ENCODE measurements around the gene QSOX2. TPM values are rescaled to one million over a fixed set of nuclear protein-coding genes. Genes with fewer than 3 reads are reported as not detected.

The QSOX2 gene
- total and polyA plus RNA-seq, 4 donors = 4.9 to 12.2 (median 10.3) TPM

GRCh38 chr9:136182420-136182787 is 63.2 kb downstream of the QSOX2 start:
- Histone ChIP-seq H3K4me1 (ENCODE audit: control insufficient read depth in 5 of 5, insufficient read depth in 5 of 5, low read length in 5 of 5) (no peaks in the 10 kb centered on the region), H3K27ac (ENCODE audit: low read depth in 1 of 2, low read length in 1 of 2) (no peak overlapping the region), H3K9ac (ENCODE audit: insufficient read depth in 1 of 2, low read length in 2 of 2) (no peak overlapping the region), H3K27me3 (ENCODE audit: control insufficient read depth in 3 of 3, insufficient read depth in 3 of 3, low read length in 2 of 3) (peaks cover 0 to 12% (median 7%) of the 10 kb centered on the region in 3 donors), H3K4me3 (no peak overlapping the region), H3K36me3 (ENCODE audit: control insufficient read depth in 4 of 4, insufficient read depth in 4 of 4, low read length in 4 of 4) (no peaks in the 10 kb centered on the region), H3K9me3 (ENCODE audit: control insufficient read depth in 4 of 4, insufficient read depth in 3 of 4, low read length in 3 of 4) (peaks cover 0 to 4% (median 0%) of the 10 kb centered on the region in 4 donors)
- no peak for TF ChIP-seq CTCF (IDR thresholded peaks at IDR 0.05; ENCODE audit: control extremely low read depth, extremely low read depth)
- ATAC-seq (ENCODE audit: insufficient read depth, low FRiP score) (no peak), DNase-seq (no peak)
- 76 to 85% methylated on average over 14 of the region's 14 CpGs for WGBS, 2 donors

- H3K27ac ChIP-seq (ENCODE audit: low read depth in 1 of 2, low read length in 1 of 2) = no peak overlapping the region
- H3K9me3 ChIP-seq (ENCODE audit: control insufficient read depth in 4 of 4, insufficient read depth in 3 of 4, low read length in 3 of 4) = peaks cover 0 to 4% (median 0%) of the 10 kb centered on the region in 4 donors
- H3K36me3 ChIP-seq (ENCODE audit: control insufficient read depth in 4 of 4, insufficient read depth in 4 of 4, low read length in 4 of 4) = no peaks in the 10 kb centered on the region
- peaks cover 0 to 11% (median 5%) of the 10 kb centered on the region in 3 donors for H3K27me3 ChIP-seq (ENCODE audit: control insufficient read depth in 3 of 3, insufficient read depth in 3 of 3, low read length in 2 of 3)
- ATAC-seq (ENCODE audit: insufficient read depth, low FRiP score) (no peak), DNase-seq (no peak)
- WGBS, 2 donors = 63 to 74% methylated on average over 8 of the region's 8 CpGs
- H3K4me1 ChIP-seq (ENCODE audit: control insufficient read depth in 5 of 5, insufficient read depth in 5 of 5, low read length in 5 of 5) = no peaks in the 10 kb centered on the region
- H3K4me3 ChIP-seq = no peak overlapping the region
- no peak for TF ChIP-seq CTCF (IDR thresholded peaks at IDR 0.05; ENCODE audit: control extremely low read depth, extremely low read depth)
- no peak overlapping the region for H3K9ac ChIP-seq (ENCODE audit: insufficient read depth in 1 of 2, low read length in 2 of 2)
These were observed 63.7 kb downstream of the QSOX2 start for GRCh38 chr9:136181784-136182419.

GRCh38 chr9:136180586-136180985 is 65.0 kb downstream of the QSOX2 start:
- Histone ChIP-seq H3K4me1 (ENCODE audit: control insufficient read depth in 5 of 5, insufficient read depth in 5 of 5, low read length in 5 of 5) (peaks cover 0 to 5% (median 0%) of the 10 kb centered on the region in 5 donors), H3K4me3 (no peak overlapping the region), H3K9me3 (ENCODE audit: control insufficient read depth in 4 of 4, insufficient read depth in 3 of 4, low read length in 3 of 4) (peaks cover 0 to 4% (median 0%) of the 10 kb centered on the region in 4 donors), H3K27ac (ENCODE audit: low read depth in 1 of 2, low read length in 1 of 2) (no peak overlapping the region), H3K36me3 (ENCODE audit: control insufficient read depth in 4 of 4, insufficient read depth in 4 of 4, low read length in 4 of 4) (no peaks in the 10 kb centered on the region), H3K27me3 (ENCODE audit: control insufficient read depth in 3 of 3, insufficient read depth in 3 of 3, low read length in 2 of 3) (peaks cover 0 to 11% (median 5%) of the 10 kb centered on the region in 3 donors), H3K9ac (ENCODE audit: insufficient read depth in 1 of 2, low read length in 2 of 2) (no peak overlapping the region)
- 77 to 78% methylated on average over 11 of the region's 11 CpGs for WGBS, 2 donors
- no peak for DNase-seq
- TF ChIP-seq CTCF (IDR thresholded peaks at IDR 0.05; ENCODE audit: control extremely low read depth, extremely low read depth) = no peak
- ATAC-seq (ENCODE audit: insufficient read depth, low FRiP score) = no peak
